OCI-LY7 (cell line): ENCODE measurements around the gene HEATR5A. TPM values are rescaled to one million over a fixed set of nuclear protein-coding genes. Genes with fewer than 3 reads are reported as not detected.

Experiments
- BruUV-seq: library from RNA; stranded (reverse); fragments of 400-500 nt; replicated peaks from 2 replicates; lab custom pipeline; 2021; lab: Mats Ljungman, UMichigan
- CTCF ChIA-PET: fragments of 300-600 bp; sonication (Branson Sonifier 250); formaldehyde crosslinking; loops from one replicate; lab custom pipeline; 2022; ENCODE audit warnings: antibody characterized with exemption; ENCODE audit not compliant: unreplicated experiment; lab: Charles Lee
- POLR2A ChIA-PET: fragments of 300-600 bp; sonication (Branson Sonifier 250); formaldehyde crosslinking; loops from one replicate; lab custom pipeline; 2022; ENCODE audit warnings: antibody characterized with exemption; lab: Charles Lee
- DNase-seq: peaks from one replicate; pipeline ENCODE4 v3.0.0-alpha.2; 2015; ENCODE audit warnings: low spot score
- H2AFZ ChIP-seq: fragments of 200-600 bp; sonication (generic), shearing (Covaris generic); 2 replicates; pipeline ENCODE4 v1.6.1; 2014; ENCODE audit warnings: mild to moderate bottlenecking, antibody characterized with exemption, low read length, moderate library complexity
- H3K27ac ChIP-seq: fragments of 200-600 bp; sonication (generic); 2 replicates; pipeline ENCODE4 v1.5.1; 2014; ENCODE audit warnings: mixed run types, low read depth, mild to moderate bottlenecking, moderate library complexity, low read length, inconsistent platforms; ENCODE audit not compliant: poor library complexity, severe bottlenecking
- H3K36me3 ChIP-seq: fragments of 200-600 bp; sonication (generic); 2 replicates; pipeline ENCODE4 v1.6.1; 2014; ENCODE audit warnings: mild to moderate bottlenecking, antibody characterized with exemption, low read length, moderate library complexity, mixed read lengths; ENCODE audit not compliant: insufficient read depth
- H3K4me1 ChIP-seq: fragments of 200-600 bp; sonication (generic); 2 replicates; pipeline ENCODE4 v1.5.1; 2014; ENCODE audit warnings: mild to moderate bottlenecking, low read length; ENCODE audit not compliant: insufficient read depth, poor library complexity, severe bottlenecking
- H3K4me2 ChIP-seq: fragments of 200-600 bp; sonication (generic); 2 replicates; pipeline ENCODE4 v1.6.1; 2014; ENCODE audit warnings: mild to moderate bottlenecking, low read length
- H3K4me3 ChIP-seq: fragments of 200-600 bp; sonication (generic); 2 replicates; pipeline ENCODE4 v1.5.1; 2014; ENCODE audit warnings: mild to moderate bottlenecking, low read depth, low read length; ENCODE audit not compliant: poor library complexity, severe bottlenecking
- H3K79me2 ChIP-seq: fragments of 200-600 bp; sonication (generic); 2 replicates; pipeline ENCODE4 v1.6.1; 2016; ENCODE audit warnings: low read depth, mild to moderate bottlenecking, low read length, moderate library complexity, mixed read lengths; ENCODE audit not compliant: insufficient read depth
- H3K9me2 ChIP-seq: fragments of 200-600 bp; sonication (generic); 2 replicates; pipeline ENCODE4 v1.6.1; 2016; ENCODE audit warnings: mild to moderate bottlenecking, low read length, mixed read lengths; ENCODE audit not compliant: insufficient read depth
- H3K9me3 ChIP-seq: fragments of 200-600 bp; sonication (generic); 2 replicates; pipeline ENCODE4 v1.6.1; 2014; ENCODE audit warnings: mild to moderate bottlenecking, mixed run types, low read length, mixed read lengths
- H4K20me1 ChIP-seq: fragments of 200-600 bp; sonication (generic); 2 replicates; pipeline ENCODE4 v1.6.1; 2014; ENCODE audit warnings: mild to moderate bottlenecking, antibody characterized with exemption, low read length, moderate library complexity, mixed read lengths; ENCODE audit not compliant: insufficient read depth
- EZH2phosphoT487 ChIP-seq: fragments of 200-600 bp; sonication (generic); IDR thresholded peaks from 2 replicates; pipeline ENCODE4 v1.6.1; 2018; ENCODE audit warnings: low read depth, borderline replicate concordance, mild to moderate bottlenecking, mixed run types, antibody characterized with exemption, low read length, moderate library complexity, mixed read lengths
- intact Hi-C: fragments of 100-400 bp; cut with micrococcal nuclease; formaldehyde crosslinking; loops from one replicate; pipeline ENCODE4 v1.10.0; 2022; ENCODE audit not compliant: unreplicated experiment
- total RNA-seq, 2 experiments: library from RNA; depleted of rRNA in 1 of 2; stranded (reverse); fragments of >200 nt in 1 of 2; shearing (Covaris generic) in 1 of 2; gene quantifications; 2 replicates each; pipeline ENCODE4 v1.2.3, GENCODE V29; 2014 to 2022
- TF ChIP-seq, protein P1 (sequence below): fragments of 200-600 bp; sonication (generic); conservative IDR thresholded peaks from 2 replicates; pipeline ENCODE4 v1.5.1; 2014; ENCODE audit warnings: mild to moderate bottlenecking, antibody characterized with exemption, low read length, moderate library complexity, mixed read lengths

Gene HEATR5A
- total RNA-seq, 2 experiments from 2014 or later, result 12.0 to 16.2 TPM

DNA sequence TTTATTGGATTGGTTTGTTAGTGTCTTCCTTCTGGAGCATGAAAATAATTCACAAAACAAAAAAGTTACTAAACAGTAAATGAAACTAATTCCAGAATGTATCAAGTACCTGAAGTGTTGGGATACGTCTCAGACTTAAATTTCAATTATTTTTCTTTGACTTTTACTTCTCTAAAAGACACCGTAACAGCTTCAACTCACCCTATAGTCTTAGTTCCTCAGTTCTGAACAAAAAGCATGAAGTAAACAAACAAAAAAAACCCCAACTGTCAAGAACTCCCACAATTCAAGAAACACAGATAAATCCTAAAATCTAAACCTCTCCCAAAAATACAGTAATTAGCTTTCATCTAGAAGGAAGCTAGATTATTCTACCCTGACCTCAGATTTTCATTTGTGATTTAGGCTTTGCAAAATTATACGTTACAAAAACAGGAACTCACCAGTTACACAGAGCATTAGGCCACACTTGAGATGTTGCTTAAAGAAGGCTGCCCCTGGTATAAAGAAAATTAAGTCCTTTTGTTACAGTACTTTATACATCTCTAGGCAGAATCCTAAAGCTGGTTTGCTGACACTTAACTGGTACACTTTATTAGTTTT, 10.2 kb downstream of the HEATR5A start:
- H3K4me1 ChIP-seq, result peaks cover 11% of the 10 kb centered on the region
- ChIA-PET POLR2A (interaction anchor here (0.9 to 1.6 kb wide), 2 partner anchors 9 to 23 kb away, joined by 3 to 6 read pairs; no protein-coding TSS in a partner anchor), CTCF (no interaction called here)
- H3K27ac ChIP-seq, result peak overlapping the region; percentile 50
- no peaks in the 10 kb centered on the region for H4K20me1 ChIP-seq
- peak; percentile 40 for DNase-seq
- no peak for TF ChIP-seq EZH2phosphoT487
- TF ChIP-seq, protein P1, sequence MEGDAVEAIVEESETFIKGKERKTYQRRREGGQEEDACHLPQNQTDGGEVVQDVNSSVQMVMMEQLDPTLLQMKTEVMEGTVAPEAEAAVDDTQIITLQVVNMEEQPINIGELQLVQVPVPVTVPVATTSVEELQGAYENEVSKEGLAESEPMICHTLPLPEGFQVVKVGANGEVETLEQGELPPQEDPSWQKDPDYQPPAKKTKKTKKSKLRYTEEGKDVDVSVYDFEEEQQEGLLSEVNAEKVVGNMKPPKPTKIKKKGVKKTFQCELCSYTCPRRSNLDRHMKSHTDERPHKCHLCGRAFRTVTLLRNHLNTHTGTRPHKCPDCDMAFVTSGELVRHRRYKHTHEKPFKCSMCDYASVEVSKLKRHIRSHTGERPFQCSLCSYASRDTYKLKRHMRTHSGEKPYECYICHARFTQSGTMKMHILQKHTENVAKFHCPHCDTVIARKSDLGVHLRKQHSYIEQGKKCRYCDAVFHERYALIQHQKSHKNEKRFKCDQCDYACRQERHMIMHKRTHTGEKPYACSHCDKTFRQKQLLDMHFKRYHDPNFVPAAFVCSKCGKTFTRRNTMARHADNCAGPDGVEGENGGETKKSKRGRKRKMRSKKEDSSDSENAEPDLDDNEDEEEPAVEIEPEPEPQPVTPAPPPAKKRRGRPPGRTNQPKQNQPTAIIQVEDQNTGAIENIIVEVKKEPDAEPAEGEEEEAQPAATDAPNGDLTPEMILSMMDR, result no peak
- peak overlapping the region; percentile 61 for H3K4me2 ChIP-seq
- H3K36me3 ChIP-seq, result no peaks in the 10 kb centered on the region
- H3K79me2 ChIP-seq, result no peaks in the 10 kb centered on the region
- intact Hi-C loops, result no loop called here
- BruUV-seq, result no TSS peak
- H3K9me2 ChIP-seq, result no peaks in the 10 kb centered on the region
- peak overlapping the region; percentile 14 for H3K4me3 ChIP-seq
- no peaks in the 10 kb centered on the region for H3K9me3 ChIP-seq
- peak overlapping the region; percentile 78; the same call in 1 of the 2 replicates for H2AFZ ChIP-seq

DNA sequence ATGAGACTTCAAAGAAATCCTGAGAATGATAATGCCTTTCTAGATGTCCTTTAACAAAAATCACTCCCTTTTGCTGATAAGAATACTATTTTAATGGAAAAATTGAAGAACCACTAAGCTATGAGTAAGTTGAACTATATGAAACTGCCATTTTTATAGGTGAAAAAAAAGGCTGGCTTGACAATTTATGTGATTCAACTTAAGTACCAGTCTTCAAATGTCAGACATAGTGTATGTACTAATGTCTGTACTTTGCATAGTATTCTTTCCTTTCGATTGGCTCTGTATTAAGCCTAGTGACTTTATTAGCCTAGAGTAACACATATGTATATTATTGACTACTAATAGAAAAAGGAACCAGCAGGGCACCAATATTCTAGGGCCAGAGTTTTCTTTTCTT, 11.9 kb downstream of the HEATR5A start:
- BruUV-seq, result no TSS peak

More for the DNA sequence above, 11.9 kb downstream of the HEATR5A start:
- Histone ChIP-seq H2AFZ (no peak overlapping the region), H3K4me3 (no peak overlapping the region), H4K20me1 (no peaks in the 10 kb centered on the region), H3K9me2 (no peaks in the 10 kb centered on the region), H3K9me3 (no peaks in the 10 kb centered on the region), H3K4me2 (no peak overlapping the region), H3K79me2 (no peaks in the 10 kb centered on the region), H3K27ac (no peak overlapping the region), H3K4me1 (peaks cover 11% of the 10 kb centered on the region), H3K36me3 (no peaks in the 10 kb centered on the region)
- no peak for DNase-seq
- no peak for TF ChIP-seq EZH2phosphoT487
- TF ChIP-seq, protein P1, result no peak
- intact Hi-C loops, result no loop called here
- CTCF ChIA-PET, result no interaction called here
- POLR2A ChIA-PET, result interaction anchor here (0.7 to 1.0 kb wide), 2 partner anchors 25 to 301 kb away, joined by 3 read pairs; no protein-coding TSS in a partner anchor
